HG02642 (cell line): ENCODE measurements around the gene CAMK2D.
"Not testable (repeated sequence)": the region's sequence is repeated elsewhere in the genome, so short reads cannot be mapped to it uniquely, and the experiment has no call there.

Source experiments
- ATAC-seq: cut with Tn5 transposase; IDR thresholded peaks from one replicate; pipeline ENCODE4 v1.9.1; 2021; ENCODE audit warnings: mild to moderate bottlenecking; ENCODE audit not compliant: unreplicated experiment, poor library complexity

The CAMK2D gene

DNA sequence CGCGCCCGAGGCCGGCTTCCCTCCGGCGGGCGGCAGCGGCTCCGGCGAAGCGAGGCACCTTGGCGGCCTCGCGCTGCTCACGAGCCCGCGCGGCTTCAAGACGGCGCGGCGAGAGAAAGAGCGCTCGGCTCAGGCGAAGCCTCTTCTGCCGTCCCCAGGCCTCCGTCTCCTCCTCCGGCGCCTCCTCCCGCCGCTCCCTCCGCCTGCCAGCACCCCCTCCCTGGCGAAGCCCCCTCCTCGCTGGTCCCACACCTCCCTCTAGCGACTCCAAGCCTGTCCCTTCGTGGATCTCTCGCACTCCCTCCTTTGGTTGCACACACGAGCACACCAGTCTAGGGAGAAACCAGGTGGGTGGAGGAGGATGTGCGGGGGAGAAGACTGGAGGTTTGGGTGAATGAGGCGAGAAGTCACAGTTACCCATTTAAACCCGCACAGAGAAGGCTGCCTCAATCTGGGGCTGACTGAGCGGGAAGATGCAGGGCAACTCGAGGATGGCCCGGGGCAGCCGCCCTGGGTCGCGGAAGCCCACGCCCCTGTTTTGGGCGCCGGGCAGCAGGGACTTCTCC lies at the start of gene CAMK2D:
CAMK2D (minus strand) TSS at position 119 of the 566 bp plus-strand sequence. CDS start 670 bp downstream, outside the sequence.
- peak; percentile 56 for ATAC-seq

- ATAC-seq = no peak
These were observed 49.4 kb upstream of the CAMK2D start for GRCh38 chr4:113810906-113811305.

DNA sequence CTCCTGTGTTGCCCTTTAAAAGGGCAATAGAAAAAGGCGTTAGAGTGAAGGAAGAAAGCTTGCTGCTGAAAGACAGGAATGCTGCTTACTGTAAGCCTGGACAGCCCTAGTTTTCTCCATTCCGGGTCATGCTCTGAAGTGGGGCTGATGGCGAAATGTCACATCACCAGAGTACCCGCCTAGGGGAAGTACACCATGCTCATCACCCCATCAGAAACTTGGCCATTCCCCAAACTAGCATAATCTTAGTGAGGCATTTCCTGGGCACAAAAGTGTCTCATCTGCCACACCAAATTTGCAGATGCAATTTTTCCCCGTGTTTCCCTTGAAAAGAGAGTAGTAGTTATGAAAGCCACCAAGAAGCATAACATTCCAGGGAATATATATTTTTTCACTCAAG lies 47.8 kb upstream of the CAMK2D start:
- no peak for ATAC-seq

DNA sequence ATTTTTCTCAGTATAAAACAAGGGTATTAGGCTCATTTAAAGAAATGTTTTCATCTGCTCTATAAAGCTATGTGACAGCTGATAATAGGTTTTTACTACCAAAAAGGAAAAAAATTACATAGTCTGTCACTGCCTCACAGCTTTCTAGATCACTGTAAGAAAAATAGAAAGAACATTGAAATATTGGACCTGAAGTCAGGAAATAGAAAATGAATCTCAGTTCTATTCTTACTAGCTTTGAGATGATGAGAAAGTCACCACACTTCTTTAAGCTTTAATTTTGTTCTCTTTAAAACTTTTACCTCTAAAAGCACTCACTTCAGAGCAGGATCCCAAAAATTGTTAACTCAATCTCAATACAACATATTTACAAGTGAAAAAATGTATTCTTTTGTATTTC lies 45.3 kb upstream of the CAMK2D start:
- no peak for ATAC-seq

DNA sequence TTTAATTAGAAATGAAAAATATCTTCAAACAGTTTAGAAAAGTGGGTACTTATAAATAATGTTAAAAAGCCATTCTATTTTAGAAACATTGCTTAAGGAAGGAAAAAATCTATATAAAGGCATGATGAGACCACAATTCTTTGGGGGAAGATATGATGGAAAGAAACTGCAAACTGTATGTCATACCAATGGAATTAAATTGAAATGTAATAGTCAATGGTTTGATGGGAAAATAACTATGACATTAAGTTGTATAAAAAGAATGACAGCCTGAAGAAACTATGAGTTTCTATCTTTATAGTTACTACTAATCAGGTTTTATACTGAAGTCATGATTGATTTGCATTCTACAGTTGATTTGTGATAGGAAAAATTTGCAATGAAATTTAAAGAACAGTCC lies 40.3 kb upstream of the CAMK2D start:
- ATAC-seq = no peak

- not testable (repeated sequence) for ATAC-seq
These were observed 34.8 kb upstream of the CAMK2D start for GRCh38 chr4:113796381-113796780.

- ATAC-seq = no peak
These were observed 28.9 kb upstream of the CAMK2D start for GRCh38 chr4:113790478-113790877.

- ATAC-seq = no peak
These were observed 27.4 kb upstream of the CAMK2D start for GRCh38 chr4:113788888-113789287.

DNA sequence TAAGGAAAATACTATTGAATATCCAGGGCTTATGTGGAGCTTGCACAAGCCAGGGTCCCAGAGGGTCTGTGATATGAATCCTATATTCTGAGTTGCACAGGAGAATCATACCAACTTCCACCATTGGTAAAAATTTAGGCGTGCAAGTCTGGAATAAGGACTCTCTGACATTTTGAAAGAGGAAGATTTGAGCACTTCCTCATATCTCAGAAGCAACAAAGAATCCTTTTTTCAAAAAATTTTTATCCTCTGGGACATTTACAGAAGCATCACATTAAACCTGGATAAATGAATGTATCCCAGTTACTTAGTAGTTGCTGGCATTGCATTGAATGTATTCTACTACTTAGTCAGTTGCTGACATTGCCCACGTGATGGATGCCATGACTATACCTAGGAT lies 24.2 kb upstream of the CAMK2D start:
- no peak for ATAC-seq

- ATAC-seq = no peak
These were observed 23.1 kb upstream of the CAMK2D start for GRCh38 chr4:113784497-113785250.

DNA sequence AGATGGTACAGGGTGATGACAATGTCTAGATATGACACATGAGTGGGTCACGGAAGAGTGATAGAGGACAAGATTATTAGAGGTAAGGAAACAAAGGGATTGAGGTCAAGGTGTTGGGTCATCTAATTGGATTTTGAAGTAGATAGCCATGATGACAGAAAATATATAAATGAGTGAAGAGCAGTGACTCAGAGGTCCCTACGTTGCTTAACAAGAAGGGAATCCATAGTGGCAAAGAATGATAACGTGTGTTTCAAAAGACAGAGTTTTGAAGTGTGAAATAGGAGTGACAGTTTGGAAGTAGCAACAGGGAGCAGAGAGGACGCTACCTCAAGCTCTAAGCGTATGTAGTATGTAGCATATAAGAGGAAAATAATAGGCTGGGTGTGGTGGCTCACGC lies 22.2 kb upstream of the CAMK2D start:
- ATAC-seq = no peak

GRCh38 chr4:113783289-113783688 lies 21.8 kb upstream of the CAMK2D start:
- no peak for ATAC-seq

GRCh38 chr4:113781439-113782040 lies 20.0 kb upstream of the CAMK2D start:
- ATAC-seq = no peak

DNA sequence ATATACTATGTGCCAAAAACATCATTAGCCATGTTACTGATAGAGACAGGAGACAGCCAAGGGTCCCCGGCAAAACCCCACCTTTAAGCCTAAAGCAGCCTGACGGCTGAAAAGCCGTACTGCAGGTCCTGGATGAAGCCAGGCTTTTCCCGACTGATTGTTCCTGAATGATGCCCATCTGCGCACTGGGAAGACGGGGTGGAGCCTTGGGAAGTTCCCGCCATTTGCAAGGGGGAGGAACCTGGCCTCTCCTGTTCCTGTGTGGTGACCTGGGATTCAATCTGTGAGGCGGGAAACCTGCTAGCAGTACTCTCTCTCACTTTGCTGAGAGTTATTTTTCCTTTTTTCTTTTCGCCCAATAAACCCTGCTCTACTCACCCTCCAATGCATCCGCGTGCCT lies 15.1 kb upstream of the CAMK2D start:
- ATAC-seq = no peak

DNA sequence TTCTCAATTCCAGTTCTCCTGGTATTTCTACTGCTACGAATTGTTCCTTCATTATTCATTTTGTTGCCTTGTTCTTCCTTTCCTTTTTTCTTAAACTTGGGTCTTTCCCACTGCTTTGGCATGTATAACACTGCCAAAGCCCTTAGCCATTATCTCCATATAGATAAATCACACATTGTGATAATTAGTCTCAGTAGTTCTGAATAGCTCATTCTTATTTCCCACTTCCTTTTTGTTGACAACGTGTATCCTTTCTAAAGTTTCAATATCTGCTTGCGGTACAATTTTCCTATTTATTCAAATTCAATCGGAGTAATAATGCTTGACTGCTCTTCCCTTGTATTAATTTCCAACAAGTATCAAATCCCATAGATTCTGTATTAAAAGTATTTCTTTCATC lies 14.5 kb upstream of the CAMK2D start:
- no peak for ATAC-seq

GRCh38 chr4:113773756-113774155 lies 12.2 kb upstream of the CAMK2D start:
- ATAC-seq = no peak

DNA sequence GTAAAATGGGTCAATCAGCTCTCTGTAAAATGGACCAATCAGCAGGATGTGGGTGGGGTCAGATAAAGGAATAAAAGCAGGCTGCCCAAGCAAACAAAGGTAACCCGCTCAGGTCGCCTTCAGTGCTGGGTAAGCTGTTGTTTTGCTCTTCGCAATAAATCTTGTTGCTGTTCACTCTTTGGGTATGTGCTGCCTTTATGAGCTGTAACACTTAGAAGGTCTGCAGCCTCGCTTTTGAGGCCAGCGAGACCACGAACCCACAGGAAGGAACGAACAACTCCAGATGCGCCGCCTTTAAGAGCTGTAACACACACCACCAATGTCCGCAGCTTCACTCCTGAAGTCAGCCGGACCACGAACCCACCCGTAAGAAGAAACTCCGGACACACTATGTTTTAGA lies 11.5 kb upstream of the CAMK2D start:
- ATAC-seq = no peak

DNA sequence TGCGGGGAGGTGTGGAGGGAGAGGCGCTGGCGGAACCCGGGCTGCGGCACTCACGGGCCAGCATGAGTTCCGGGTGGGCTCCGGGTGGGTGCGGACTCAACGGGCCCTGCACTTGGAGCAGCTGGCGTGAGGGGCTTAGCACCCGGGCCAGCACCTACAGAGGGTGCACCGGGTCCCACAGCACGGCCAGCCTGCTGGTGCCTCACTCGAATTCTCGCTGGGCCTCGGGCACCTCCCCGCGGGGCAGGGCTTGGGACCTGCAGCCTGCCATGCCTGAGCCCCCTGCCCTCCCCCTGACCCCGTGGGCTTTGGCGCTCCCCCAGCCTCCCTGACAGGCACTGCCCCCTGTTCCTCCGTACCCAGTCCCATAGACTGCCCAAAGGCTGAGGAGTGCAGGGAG lies 10.8 kb upstream of the CAMK2D start:
- no peak for ATAC-seq

DNA sequence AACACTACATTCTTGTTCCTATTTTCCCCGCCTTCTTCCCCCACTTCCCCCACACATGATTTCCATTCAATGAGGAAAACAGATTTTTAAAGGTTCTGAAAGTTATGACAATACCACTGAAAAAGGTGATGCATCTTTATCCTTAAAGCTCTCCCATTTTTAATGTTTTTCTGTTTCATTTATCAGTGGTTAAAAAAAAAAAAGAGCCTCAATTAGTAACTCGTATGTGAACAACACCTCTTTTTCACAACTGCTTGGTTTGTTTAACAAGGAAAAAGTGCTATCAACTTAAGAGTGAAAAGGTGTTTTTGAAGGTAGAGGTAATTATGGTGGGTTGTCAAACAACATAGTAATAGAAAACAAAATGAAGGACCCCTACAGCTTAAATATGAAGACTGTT lies 8.2 kb upstream of the CAMK2D start:
- ATAC-seq = no peak

- no peak for ATAC-seq
These were observed 7.4 kb upstream of the CAMK2D start for GRCh38 chr4:113768952-113769351.

DNA sequence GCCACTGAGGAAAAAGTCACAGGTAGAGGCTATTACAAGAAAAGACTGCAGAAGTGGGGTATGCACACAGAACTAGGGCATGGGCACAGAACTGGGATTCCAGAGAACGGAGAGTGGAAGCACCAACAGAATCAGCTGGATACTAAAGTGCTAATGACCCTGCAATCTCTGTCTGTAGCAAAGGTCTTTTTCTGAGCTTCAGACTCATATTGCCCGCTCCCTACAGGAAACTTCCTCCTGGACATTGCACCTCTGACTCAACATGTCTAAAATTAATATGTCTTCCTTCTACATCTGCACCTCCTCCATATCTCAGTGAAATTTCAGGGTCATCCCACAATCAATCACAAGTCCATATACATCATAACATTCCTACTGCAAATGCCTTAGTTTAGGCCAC lies 5.3 kb upstream of the CAMK2D start:
- no peak for ATAC-seq
